Fibroblast of mammary gland (primary cell): ENCODE data around the gene HTR7.
"Not testable (repeated sequence)": the region's sequence is repeated elsewhere in the genome, so short reads cannot be mapped to it uniquely, and the experiment has no call there.

Experiments used
- DNase-seq: peaks from one replicate; pipeline ENCODE4 v3.0.0-alpha.2; 2010; ENCODE audit warnings: low read depth
- H3K4me3 ChIP-seq: 2 replicates; pipeline ENCODE4 v1.5.1; 2011; ENCODE audit warnings: low read depth, mild to moderate bottlenecking, low read length, moderate library complexity; ENCODE audit not compliant: control insufficient read depth
- CTCF ChIP-seq: conservative IDR thresholded peaks from 2 replicates; pipeline ENCODE4 v1.5.1; 2011; ENCODE audit warnings: low read depth, low read length, inconsistent platforms; ENCODE audit not compliant: control insufficient read depth, insufficient read depth

The HTR7 gene

DNA sequence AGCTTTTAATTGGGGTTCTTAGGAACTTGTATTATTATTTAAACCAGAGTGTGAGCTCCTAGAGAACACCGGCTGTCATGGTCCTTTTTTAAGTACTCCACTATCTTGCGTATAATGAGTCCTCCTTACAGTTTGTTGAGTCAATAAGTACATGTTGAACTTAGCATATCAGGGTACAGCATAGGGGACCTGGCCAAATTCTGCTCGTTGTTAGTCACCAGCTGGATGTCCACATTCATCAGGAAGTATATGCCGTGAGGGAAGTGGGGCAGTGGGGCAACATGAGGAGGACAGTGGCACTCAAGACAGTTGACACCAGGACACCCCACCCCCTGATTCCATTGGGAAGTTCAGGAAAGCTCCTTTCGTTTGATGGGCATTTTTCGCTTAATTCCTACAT is 30.5 kb upstream of the HTR7 start:
- no peak for TF ChIP-seq CTCF
- peak; percentile 12 for DNase-seq
- H3K4me3 ChIP-seq: no peak overlapping the region

- TF ChIP-seq CTCF: no peak
- peak; percentile 51 for DNase-seq
- no peak overlapping the region for H3K4me3 ChIP-seq
Observed at GRCh38 chr10:90887555-90887954, 29.7 kb upstream of the HTR7 start.

GRCh38 chr10:90885176-90885575 is 27.3 kb upstream of the HTR7 start:
- peak; percentile 82 for DNase-seq
- no peak overlapping the region for H3K4me3 ChIP-seq
- TF ChIP-seq CTCF: no peak

- peak; percentile 67 for DNase-seq
- TF ChIP-seq CTCF: no peak
- H3K4me3 ChIP-seq: no peak overlapping the region
Observed at GRCh38 chr10:90884431-90884830, 26.6 kb upstream of the HTR7 start.

DNA sequence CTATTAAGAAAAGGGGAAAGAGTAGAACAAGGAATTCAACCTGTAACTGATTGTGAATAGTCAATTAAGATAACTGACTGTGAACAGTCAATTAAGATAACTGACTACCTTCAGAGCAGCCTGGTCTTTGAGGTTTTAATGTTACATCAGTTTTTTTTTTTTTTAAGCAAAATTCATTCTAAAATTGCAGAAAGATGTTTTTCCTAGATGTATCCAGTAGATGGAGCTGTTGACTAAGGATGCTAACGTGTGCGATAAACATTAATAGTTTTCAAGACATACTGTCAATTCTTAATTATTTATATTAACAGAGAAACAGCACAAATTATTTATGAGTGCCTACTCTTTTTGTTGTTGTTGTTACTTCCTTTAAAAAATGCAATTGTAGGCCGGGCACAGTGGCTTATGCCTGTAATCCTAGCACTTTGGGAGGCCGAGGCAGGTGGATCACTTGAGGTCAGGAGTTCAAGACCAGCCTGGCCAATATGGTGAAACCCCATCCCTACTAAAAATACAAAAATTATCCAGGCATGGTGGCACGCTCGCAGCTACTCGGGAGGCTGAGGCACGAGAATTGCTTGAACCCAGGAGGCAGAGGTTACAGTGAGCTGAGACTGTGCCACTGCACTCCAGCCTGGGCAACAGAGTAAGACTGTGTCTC is 22.4 kb upstream of the HTR7 start:
- peak; percentile 64 for DNase-seq
- not testable (repeated sequence) for H3K4me3 ChIP-seq
- TF ChIP-seq CTCF: peak; percentile 66

DNA sequence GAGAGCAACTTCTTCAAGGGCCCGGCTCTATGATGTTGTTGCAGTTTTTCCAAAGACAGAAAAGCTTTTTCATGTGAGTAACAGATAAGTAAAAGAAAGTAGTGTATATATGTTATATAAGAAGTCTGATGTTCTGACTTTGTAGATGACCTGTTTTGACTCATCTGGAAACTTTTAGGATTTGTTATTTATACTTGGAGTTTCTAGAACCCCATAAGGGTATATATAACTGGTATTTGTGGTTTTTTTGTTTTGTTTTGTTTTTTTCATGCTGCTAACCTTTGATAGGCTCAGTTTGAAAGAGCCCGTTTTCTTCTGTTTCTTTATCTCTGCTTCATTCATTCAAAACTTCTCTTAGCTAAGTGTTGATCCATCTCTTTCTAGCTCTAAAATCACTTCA is 21.2 kb upstream of the HTR7 start:
- no peak overlapping the region for H3K4me3 ChIP-seq
- DNase-seq: no peak
- no peak for TF ChIP-seq CTCF

GRCh38 chr10:90872648-90873020 is 14.8 kb upstream of the HTR7 start:
- DNase-seq: no peak
- H3K4me3 ChIP-seq: peak overlapping the region; percentile 99
- TF ChIP-seq CTCF: no peak
